ENCODE measurements around the gene MRPL36. TPM values are rescaled to one million over a fixed set of nuclear protein-coding genes. Genes with fewer than 3 reads are reported as not detected.

The MRPL36 gene
- total and polyA plus RNA-seq, 2 of the 4 experiments (the other 2 are of a cell fraction): 85.9 to 103 TPM

DNA sequence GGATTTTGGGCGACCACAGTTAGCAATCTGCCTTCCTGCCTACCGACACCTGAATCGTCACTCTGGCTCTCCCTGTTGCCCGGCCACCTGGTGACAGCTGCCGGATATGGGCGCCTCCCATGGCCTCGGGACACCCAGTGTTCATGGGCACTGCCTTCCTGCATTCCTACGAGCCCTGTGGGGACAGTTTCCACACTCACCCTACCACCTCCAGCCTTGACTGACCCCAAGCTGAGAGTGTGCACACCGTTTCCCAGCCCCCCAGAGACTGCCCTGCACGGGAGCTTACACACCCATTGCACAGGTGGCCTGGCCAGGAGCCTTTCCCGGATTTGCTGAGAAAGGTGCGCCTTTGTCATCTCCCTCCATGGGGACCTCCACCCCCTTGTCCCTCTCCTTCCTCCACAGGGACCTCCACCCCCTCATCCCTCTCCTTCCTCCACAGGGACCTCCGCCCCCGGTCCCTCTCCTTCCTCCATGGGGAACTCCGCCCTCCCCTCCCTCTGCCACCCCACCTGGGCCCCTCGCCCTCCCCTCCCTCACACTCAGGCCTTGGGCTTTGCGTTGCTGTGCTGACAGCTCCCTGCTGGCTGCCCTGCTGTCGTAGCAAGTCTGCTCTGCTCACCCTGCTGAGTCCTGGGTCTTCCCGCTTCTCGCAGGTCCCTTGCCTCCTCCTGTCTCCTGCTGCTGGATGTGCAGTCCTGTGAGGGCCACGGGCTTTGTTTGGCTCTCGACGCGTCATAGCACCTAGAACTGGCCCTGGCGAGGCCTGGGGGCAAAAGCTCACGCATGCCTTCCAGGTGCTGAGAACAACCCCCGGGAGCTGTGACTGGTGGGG lies 48.4 kb downstream of the MRPL36 start (continued):
- TF ChIP-seq RFX5 (IDR thresholded peaks at IDR 0.05; ENCODE audit: low read depth, low read length): no peak

DNA sequence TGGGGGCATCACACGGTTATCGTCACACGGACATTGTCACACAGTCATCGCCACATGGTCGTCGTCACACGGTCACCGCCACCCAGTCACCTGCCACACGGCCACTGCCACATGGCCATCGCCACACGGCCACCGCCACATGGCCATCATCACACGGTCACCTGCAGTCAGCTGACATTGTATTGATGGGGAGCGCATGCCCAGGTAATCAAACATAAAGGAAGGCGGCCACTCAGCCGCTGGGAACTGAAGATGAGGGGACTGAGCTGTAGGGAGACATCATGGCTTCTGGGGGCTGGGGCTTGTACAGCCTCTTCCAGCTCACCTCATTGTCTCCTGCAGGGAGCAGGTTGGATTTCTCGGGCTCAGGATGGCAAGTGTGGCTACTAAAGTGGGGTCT lies 49.2 kb downstream of the MRPL36 start:
- Histone ChIP-seq H2BK15ac (ENCODE audit: low read depth, low read length) (no peak overlapping the region), H3K9ac (ENCODE audit: low read depth, low read length) (no peak overlapping the region), H2AK9ac (replicated peaks; ENCODE audit: low read depth, low read length, poor library complexity) (no peak overlapping the region), H3K56ac (ENCODE audit: extremely low read depth, insufficient read depth, low read length) (no peak overlapping the region), H2BK20ac (ENCODE audit: low read depth, low read length) (no peak overlapping the region), H2BK120ac (ENCODE audit: low read depth, low read length) (no peak overlapping the region), H4K8ac (ENCODE audit: low read depth in 2 of 2, low read length in 2 of 2) (no peak overlapping the region), H4K91ac (ENCODE audit: insufficient read depth, low read depth, low read length) (no peak overlapping the region), H3K4me3 (ENCODE audit: insufficient read depth, low read depth, low read length) (no peak overlapping the region), H2AK5ac (ENCODE audit: low read depth, low read length) (no peak overlapping the region), H3K36me3 (ENCODE audit: control insufficient read depth, insufficient read depth, low read length) (no peaks in the 10 kb centered on the region), H3K4me2 (ENCODE audit: low read depth, low read length) (no peak overlapping the region), H4K20me1 (ENCODE audit: insufficient read depth, low read length) (no peaks in the 10 kb centered on the region; the same call in 1 of the 2 replicates), H2AFZ (replicated peaks; ENCODE audit: low read length, poor library complexity) (no peak overlapping the region), H3K27ac (ENCODE audit: insufficient read depth, low read length) (no peak overlapping the region), H3K23ac (ENCODE audit: low read depth, low read length) (no peak overlapping the region), H4K5ac (ENCODE audit: low read depth, low read length) (no peak overlapping the region), H3K18ac (ENCODE audit: low read depth, low read length) (no peak overlapping the region), H3K79me1 (ENCODE audit: low read depth in 1 of 2, low read length in 2 of 2) (no peaks in the 10 kb centered on the region), H3K27me3 (ENCODE audit: control insufficient read depth, insufficient read depth, low read length) (peaks cover 10% of the 10 kb centered on the region; the same call in 1 of the 2 replicates), H3K4me1 (ENCODE audit: control insufficient read depth, insufficient read depth, low read length) (no peaks in the 10 kb centered on the region), H3K9me3 (ENCODE audit: control insufficient read depth, insufficient read depth, low read length) (no peaks in the 10 kb centered on the region), H2BK5ac (ENCODE audit: low read depth, low read length, poor library complexity, severe bottlenecking) (no peak overlapping the region), H3K4ac (ENCODE audit: low read depth, low read length) (no peak overlapping the region), H3K14ac (replicated peaks; ENCODE audit: low read depth, low read length) (no peak overlapping the region), H3K9me1 (ENCODE audit: insufficient read depth, low read length) (no peaks in the 10 kb centered on the region)
- POLR2A ChIA-PET (ENCODE audit: unreplicated experiment): no interaction called here
- dilution Hi-C loops (cut with HindIII; ENCODE audit: low sequenced_read_pairs, unreplicated experiment): no loop called here
- intact Hi-C loops (cut with micrococcal nuclease): no loop called here
- no TSS peak for BruUV-seq (replicated peaks)
- ATAC-seq (ENCODE audit: low read depth) (no peak), DNase-seq (no peak)
- in situ Hi-C loops (cut with MboI; ENCODE audit: low sequenced_read_pairs): no loop called here
- WGBS, 2 experiments (ENCODE audit: extremely low coverage in 2 of 2, insufficient read length in 1 of 2): 73% methylated on average over 5 of the region's 17 CpGs; no CpG with 5 or more reads in 1 of the 2 experiments
- CTCF ChIA-PET: no interaction called here
- TF ChIP-seq FOS (IDR thresholded peaks at IDR 0.05; ENCODE audit: low read depth, low read length) (no peak), MAZ (IDR thresholded peaks at IDR 0.05; ENCODE audit: borderline replicate concordance, low read depth, low read length) (no peak), RCOR1 (IDR thresholded peaks at IDR 0.05; ENCODE audit: insufficient replicate concordance, low read length) (no peak), MXI1 (IDR thresholded peaks at IDR 0.05; ENCODE audit: borderline replicate concordance, low read depth, low read length) (no peak), NFE2L2 (IDR thresholded peaks at IDR 0.05; ENCODE audit: low read depth, low read length) (no peak), CTCF (conservative IDR thresholded peaks at IDR 0.05; ENCODE audit: low read depth, low read length) (no peak), POLR2A (IDR thresholded peaks at IDR 0.05; ENCODE audit: low read depth, low read length) (no peak), CEBPB (IDR thresholded peaks at IDR 0.05; ENCODE audit: low read depth, low read length) (no peak), RFX5 (IDR thresholded peaks at IDR 0.05; ENCODE audit: low read depth, low read length) (no peak), CHD1 (IDR thresholded peaks at IDR 0.05; ENCODE audit: low read depth, low read length) (no peak), SMC3 (IDR thresholded peaks at IDR 0.05; ENCODE audit: low read depth, low read length) (no peak), USF2 (IDR thresholded peaks at IDR 0.05; ENCODE audit: low read depth, low read length) (no peak)
- TF ChIP-seq, protein P1, sequence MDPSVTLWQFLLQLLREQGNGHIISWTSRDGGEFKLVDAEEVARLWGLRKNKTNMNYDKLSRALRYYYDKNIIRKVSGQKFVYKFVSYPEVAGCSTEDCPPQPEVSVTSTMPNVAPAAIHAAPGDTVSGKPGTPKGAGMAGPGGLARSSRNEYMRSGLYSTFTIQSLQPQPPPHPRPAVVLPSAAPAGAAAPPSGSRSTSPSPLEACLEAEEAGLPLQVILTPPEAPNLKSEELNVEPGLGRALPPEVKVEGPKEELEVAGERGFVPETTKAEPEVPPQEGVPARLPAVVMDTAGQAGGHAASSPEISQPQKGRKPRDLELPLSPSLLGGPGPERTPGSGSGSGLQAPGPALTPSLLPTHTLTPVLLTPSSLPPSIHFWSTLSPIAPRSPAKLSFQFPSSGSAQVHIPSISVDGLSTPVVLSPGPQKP (IDR thresholded peaks at IDR 0.05; ENCODE audit: borderline replicate concordance, low read depth, low read length): no peak

Data from IMR-90 (cell line).